ENCODE data around the gene ATN1. TPM values are rescaled to one million over a fixed set of nuclear protein-coding genes. Genes with fewer than 3 reads are reported as not detected.
"Not testable (repeated sequence)": the region's sequence is repeated elsewhere in the genome, so short reads cannot be mapped to it uniquely, and the experiment has no call there.

The ATN1 gene
- total RNA-seq, 1 donor from 2014 or later = 29.1 TPM

GRCh38 chr12:6905414-6906040 is 22.2 kb upstream of the ATN1 start:
- ATAC-seq = no peak

DNA sequence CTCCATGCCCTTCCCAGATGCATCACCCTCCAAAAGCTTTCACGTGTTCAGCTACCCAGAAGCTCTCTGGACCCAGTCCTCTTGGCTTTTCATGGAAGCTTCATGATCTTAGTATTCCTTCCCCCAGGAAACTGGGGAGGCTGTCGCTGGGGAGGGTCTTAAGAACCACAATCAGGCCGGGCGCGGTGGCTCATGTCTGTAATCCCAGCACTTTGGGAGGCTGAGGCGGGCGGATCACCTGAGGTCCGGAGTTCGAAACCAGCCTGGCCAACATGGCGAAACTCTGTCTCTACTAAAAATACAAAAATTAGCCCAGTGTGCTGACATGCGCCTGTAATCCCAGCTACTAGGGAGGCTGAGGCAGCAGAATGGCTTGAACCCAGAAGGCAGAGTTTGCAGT is 19.6 kb upstream of the ATN1 start:
- not testable (repeated sequence) for ATAC-seq

DNA sequence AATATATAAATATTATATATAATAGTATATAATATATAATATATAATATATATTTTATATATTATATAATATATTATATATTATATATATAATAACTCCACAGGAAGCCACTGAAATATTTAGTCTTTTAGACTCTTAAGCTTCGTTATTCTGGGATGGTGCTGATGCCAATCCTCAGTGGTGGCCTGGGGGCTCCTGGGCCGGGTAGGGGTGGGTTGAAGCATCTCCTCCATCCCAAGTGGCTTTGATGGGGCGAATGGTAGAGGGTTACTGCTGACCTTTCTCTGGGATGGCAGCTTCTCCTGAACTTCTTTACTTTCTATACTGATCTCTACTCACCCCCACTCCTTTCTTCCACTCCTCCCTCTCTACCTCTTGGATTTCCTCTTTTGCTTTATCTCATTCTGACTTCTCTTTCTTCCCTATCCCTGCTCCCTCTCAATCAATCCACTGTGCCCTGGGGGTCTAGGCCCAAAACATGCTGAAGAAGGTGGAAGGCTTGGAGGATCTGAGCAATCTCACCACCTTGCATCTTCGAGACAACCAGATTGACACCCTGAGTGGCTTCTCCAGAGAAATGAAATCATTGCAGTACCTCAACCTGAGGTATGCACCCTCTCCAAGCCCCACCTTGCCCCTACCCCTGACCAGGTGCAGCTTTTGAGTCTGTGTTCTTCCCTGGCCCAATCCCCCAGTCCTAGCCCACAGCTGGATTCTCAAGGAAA is 18.2 kb upstream of the ATN1 start:
- ATAC-seq = no peak

DNA sequence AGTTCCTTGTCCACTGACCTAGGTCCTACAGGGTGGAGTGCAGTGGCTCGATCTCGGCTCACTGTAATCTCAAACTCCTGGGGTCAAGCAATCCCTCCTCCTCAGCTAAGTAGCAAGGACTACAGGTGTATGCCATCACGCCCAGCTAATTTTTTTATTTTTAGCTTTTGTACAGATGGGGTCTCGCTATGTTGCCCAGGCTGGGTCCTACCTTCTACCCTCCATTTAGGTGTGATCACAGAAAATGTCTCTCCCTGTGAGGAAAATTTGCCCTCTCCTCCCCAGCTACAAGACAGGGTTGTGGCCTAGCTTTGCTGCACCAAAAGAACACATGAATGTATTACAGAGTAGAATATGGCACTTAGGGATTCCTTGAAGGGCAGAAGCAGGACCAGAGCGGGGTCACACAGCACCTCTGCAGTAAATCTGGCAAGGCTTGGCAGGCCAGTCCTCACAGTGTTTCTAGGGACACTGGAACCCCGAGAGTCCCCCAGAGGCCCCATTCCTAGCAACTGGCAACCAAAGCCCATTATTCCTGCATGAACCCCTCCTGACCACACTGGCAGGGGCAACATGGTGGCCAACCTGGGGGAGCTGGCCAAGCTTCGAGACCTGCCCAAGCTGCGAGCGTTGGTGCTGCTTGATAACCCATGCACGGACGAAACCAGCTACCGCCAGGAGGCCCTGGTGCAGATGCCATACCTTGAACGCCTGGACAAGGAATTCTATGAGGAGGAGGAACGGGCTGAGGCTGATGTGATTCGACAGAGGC is 15.4 kb upstream of the ATN1 start:
- no peak for ATAC-seq

GRCh38 chr12:6914246-6914946 is 13.4 kb upstream of the ATN1 start, which contains the start of gene ENO2:
ENO2 (plus strand) TSS chr12:6914580; CDS start chr12:6915833, 1,253 bp downstream.
- peak; percentile 78 for ATAC-seq

GRCh38 chr12:6914947-6915788 is 12.6 kb upstream of the ATN1 start:
- no peak for ATAC-seq

DNA sequence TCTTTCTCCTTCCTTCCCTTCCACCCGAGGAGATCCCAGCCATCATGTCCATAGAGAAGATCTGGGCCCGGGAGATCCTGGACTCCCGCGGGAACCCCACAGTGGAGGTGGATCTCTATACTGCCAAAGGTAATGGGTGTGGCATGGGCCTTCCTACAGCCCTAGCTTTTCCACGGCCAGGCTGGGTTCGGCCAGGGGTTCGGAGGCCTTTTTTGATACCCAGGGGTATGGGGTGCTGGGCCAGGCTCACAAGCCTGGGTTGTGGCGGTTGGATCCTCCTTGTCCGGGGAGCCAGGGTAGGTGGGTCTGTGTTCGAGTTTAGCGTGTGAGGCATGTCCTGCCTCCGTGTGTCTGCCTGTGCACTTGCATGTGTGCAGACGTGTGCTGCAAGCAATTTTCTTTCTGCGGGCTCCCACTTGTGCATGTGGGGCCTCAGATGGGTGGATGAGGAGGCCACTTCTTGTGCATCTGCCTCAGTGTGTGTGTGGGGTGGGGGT is 11.9 kb upstream of the ATN1 start:
- ATAC-seq = no peak

- no peak for ATAC-seq
Observed at GRCh38 chr12:6916426-6917200, 11.1 kb upstream of the ATN1 start.

GRCh38 chr12:6917491-6918231 is 10.1 kb upstream of the ATN1 start:
- ATAC-seq = no peak

- no peak for ATAC-seq
Observed at GRCh38 chr12:6919588-6919987, 8.2 kb upstream of the ATN1 start.

GRCh38 chr12:6921539-6921938 is 6.2 kb upstream of the ATN1 start:
- ATAC-seq = no peak

- ATAC-seq = no peak
Observed at GRCh38 chr12:6921996-6922946, 5.5 kb upstream of the ATN1 start.

DNA sequence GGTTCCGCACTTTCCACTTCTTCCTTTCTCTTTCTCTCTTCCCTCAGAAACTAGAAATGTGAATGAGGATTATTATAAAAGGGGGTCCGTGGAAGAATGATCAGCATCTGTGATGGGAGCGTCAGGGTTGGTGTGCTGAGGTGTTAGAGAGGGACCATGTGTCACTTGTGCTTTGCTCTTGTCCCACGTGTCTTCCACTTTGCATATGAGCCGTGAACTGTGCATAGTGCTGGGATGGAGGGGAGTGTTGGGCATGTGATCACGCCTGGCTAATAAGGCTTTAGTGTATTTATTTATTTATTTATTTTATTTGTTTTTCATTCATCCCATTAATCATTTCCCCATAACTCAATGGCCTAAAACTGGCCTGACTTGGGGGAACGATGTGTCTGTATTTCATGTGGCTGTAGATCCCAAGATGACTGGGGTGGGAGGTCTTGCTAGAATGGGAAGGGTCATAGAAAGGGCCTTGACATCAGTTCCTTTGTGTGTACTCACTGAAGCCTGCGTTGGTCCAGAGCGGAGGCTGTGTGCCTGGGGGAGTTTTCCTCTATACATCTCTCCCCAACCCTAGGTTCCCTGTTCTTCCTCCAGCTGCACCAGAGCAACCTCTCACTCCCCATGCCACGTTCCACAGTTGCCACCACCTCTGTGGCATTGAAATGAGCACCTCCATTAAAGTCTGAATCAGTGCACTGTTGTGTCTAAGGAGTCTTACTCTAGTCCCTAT is 4.6 kb upstream of the ATN1 start:
- no peak for ATAC-seq

DNA sequence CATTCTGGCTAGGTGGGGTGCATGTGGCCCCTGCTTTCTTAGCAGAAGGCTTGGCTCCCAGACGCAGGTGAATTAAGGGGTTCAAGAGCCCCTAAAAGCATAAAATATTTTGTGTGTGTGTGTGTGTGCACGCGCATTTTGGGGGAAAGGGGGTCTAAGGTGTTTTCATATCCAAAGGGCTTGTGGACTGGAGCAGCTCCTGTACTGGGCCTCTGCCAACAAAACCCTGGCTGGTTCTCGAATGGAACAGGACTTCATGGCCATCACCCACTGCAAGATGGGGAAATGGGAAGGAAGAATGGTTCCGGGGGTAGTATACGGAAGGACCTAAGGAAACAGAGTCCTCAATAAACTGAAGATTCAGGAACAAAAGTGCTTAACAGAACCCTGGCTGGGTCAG is 3.9 kb upstream of the ATN1 start:
- ATAC-seq = no peak

- ATAC-seq = no peak
Observed at GRCh38 chr12:6925239-6925539, 2.6 kb upstream of the ATN1 start.

DNA sequence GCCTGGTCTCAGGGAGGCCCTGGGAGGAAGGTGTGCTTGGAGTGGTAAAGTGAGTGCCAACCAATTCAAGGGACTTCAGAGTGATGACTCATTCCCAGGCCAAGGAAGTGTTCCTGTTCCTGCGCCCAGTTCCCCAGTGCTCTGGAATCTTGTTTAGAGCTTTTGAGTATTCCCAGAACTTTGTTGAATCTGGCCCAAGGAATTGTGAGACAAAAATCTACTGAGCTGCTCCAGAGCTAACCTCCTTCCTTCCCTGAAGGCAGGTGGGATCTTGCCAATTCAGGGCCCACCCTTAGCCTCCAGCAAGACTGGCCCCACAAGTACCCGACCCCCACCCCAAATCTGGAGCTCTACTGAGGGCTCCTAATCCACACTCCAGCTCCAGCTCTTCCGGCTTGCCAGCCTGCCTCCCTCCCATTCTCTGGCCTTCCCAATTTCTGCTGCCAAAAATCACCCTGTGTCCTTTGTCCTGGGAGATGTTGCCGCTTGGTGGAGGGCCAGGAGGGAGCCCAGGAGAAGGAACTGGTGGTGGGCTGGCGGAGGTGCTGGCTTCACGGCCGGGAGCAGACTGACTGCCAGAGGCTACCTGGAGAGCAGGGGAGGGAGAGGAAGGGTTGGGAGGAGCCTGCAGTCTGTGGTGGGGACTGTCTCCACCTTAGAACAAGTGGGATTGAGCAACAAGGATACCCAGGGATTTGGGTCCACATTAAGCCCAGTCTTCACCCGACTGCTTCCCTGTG is 2.0 kb upstream of the ATN1 start:
- ATAC-seq = peak; percentile 69

DNA sequence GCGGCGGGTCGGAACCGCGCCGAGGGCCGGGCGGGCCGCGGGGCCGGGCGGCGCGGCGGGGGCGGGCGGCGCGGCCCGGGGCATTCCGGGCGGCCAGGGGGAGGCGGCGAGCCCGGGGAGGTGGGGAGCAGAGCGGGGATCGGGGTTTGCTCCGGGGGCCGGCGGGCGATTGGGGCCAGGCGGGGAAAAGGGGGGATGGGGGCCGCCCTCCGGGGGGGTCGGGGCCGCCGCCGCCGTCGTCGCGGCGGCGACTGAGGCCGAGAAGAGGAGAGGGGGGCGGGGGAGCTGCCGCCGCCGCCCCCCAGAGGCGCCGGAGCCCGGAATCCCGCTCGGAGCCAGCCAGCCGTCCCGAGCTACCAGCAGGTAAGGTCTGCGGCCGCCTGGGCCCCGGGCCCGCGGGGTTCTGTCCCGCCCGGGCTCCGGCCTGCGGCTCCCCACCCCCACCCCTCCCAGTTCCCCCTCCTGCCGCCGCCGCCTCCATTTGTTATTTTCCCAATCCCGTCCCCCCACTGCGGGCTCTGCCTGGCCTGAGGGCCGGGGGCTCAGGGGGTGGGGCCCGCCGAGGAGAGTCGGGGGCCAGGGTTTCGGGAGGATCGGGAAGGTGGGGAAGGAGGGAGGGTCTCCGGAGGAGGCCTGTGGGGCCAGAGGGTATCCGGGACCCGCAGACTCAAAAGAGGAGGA is 403 bp downstream of the ATN1 start:
- no peak for ATAC-seq
